22Rv1 (cell line): ENCODE measurements around the gene WDR77.

ENCODE experiments used
- CTCF ChIP-seq: fragments of 450-650 bp; IDR thresholded peaks from 2 replicates; pipeline ENCODE4 v1.5.1; 2017; ENCODE audit warnings: mild to moderate bottlenecking
- ZFX ChIP-seq: fragments of 450-650 bp; IDR thresholded peaks from 2 replicates; pipeline ENCODE4 v1.6.1; 2017; ENCODE audit warnings: antibody characterized with exemption, borderline replicate concordance

- TF ChIP-seq CTCF = no peak
- TF ChIP-seq ZFX = no peak
Observed at GRCh38 chr1:111483876-111484275, 34.8 kb upstream of the WDR77 start.
